HUDEP-2 (cell line): ENCODE measurements around the gene MTHFS.

ENCODE experiments used
- DNase-seq, 76 experiments: peaks; one replicate each; lab custom pipeline; 2025; ENCODE audit not compliant: unreplicated experiment in 76 of 76; lab: John Stamatoyannopoulos, UW

The MTHFS gene

DNA sequence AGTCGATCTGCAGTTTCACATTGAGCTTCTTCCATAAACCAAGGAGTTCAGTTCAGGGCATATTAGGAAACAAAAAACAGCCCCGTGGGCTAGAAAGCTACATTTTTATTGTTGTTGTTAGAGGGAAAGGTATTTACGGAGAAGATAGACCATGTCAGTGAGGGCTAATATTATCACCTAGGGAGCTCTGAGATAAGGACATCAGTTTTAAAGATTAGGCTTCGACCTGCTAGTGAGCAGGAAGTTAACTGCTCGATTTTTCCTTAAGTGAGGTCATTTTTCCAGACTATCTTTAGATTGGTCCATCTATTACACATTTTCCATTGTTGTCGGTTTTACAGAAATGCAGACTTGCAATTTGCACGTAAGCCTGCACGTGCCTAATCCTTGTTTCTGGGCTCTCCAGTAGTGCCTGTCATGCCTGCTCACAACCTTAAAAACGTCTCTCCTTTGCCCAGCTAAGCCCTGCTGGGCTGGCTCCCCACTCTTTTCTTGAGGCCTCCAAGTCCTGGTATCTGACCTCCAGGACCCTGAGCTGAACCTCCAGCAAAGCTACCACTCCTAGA is 72.6 kb downstream of the MTHFS start:
- DNase-seq = no peak

DNA sequence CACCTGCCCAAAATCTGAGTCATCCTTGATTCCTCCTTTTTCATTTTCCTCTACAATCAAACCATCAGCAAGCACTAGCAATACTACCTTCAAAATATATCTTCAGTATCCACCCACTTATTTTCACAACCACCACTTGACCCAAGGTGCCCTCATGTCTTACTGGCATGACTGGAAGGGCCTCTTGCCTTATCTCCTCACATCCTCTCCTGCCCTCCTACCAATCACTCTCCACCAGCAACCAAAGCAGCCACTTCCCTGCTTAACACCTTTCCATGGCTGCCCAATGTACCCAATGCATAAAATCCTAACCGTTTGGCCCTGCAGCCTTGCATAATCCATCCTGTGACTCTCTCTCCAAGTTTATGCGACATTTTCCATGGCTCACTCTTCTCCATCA is 76.0 kb downstream of the MTHFS start:
- DNase-seq = peak in 20 of 76 experiments; percentile 1 to 45 (median 20)

DNA sequence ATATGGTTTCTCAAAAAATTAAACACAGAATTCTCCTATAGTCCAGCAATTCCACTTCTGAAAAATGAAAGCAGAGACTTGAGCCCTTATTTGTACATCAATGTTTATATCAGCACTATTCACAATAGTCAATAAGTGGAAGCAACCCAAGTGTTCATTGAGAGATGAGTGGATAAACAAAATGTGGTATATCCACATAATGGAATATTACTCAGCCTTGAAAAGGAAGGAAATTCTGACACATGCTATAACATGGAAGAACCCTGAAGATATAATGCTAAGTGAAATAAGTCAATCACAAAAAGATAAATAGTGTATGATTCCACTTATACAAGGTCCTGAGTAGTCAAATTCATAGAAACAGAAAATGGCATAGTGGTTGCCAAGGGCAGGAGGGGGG is 76.6 kb downstream of the MTHFS start:
- no peak for DNase-seq

DNA sequence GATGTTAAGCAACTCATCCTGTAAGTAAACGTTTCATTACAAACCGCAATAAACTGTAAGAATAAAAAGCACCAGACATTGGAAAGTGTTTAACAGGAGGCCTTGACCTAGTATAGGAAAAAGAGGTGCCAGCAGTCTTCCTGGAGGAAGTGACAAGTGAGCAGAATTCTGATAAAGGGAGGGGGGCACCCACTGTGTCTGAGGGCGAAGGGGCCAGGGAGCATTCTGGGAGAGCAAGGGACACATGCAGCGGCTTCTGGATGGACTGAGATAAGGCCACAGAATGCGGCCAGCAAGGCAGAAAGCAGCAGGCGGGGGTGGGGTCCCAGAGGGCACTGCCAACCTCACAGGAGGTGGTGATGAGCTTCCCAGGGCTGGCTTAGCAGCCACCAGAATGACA is 80.2 kb downstream of the MTHFS start:
- peak in 65 of 76 experiments; percentile 2 to 75 (median 37) for DNase-seq

DNA sequence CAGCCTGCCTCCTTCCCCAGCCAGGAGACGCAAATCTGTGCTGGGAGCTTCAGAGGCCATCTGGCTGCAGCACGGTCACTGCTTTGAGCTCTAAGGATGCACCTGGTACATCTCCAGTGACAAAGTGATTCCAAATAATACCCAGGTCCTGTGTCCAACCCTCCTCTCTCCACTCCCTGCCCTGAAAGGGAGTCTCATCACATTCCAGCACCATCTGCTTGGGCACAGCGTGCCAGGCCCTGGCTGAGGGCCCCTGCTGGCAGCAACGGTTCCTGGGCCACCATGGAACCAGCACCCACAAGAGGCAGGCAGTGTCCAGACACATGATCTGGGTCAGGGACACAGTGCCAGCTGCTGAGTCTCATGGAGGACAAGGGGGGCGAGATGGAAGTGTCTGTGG is 81.3 kb downstream of the MTHFS start:
- no peak for DNase-seq

DNA sequence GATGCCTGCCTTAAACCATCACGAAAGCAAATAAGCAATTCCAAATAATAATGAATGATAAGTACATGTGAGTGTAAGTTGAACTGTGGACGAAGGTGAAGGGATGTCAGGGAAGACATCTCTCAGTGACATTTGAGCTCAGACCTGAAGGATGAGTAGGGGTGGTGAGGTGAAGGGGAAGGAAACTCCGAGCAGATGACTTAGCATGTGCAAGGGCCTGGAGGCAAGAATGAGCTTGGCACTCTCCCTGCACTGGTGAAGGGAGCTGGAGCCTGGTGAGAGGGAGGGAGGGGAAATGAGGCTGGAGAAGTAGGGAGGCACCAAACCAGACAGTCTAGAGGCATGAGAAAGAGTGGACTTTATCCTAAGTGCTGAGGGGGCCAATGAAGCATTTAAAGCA is 84.3 kb downstream of the MTHFS start:
- no peak for DNase-seq

DNA sequence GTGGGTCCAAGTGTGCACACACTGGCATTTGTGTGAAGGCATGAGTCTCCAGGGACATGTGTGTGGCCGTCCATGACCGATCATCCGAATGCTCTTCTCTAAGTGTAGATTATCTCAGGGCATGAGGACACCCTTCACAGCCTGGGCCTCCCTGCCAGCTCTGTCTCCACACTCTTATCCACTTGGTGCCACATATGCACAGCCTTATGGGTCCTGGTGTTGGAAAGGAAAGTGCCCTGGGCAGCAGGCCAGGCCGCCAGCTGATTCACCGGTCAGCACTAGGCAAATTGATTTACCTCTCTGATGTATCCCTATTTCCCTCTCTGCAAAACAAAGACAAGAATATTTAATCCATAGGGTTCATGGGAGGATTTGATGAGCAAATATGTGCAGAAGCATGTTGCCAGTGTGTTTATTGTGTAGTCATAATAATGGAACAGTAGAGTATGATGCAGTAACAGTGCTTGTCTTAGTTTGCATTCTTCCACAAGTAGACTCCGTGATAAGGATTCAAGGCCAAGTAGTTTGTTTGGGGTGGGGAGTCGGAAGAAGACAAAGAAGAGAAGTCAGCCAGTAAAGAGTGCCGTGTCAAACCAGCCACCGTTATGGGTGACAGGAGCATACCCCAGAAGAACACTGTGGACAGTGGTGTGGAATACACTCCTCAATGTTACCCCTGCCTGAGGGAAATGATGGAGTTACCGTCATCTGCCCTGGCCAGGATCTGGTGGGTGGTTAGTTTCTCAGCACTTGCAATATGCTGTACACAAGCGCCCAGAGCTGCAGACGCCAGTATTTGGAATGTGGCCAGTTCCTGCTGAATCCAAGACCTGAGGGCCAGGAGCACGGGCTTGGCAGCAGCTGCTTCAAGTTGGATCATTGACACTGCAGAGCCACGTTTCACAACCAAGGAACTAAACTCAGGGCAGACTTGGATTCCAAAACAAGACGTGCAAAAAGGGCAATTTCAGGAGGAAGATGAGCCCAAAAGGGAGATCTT is 85.1 kb downstream of the MTHFS start:
- peak in 1 of 76 experiments; percentile 4 for DNase-seq

DNA sequence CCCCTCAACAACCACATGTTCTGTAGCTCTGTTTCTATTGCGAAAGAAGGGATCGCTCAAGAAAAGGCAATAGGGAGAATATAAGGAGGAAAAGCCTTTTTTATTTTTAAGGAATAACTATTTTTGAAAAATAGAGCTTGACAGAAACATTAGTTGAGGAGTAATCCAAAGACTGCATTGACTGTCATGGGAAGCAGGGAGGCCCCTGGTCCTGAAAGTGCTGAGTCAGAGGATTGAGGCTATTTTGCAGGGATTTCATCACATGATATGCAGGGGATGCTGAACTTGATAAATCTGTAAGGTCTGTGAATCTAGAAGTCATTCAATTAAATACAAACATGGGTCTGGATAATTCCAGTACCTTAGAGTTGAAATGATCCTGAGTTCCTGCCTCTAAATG is 92.0 kb downstream of the MTHFS start:
- DNase-seq = no peak

DNA sequence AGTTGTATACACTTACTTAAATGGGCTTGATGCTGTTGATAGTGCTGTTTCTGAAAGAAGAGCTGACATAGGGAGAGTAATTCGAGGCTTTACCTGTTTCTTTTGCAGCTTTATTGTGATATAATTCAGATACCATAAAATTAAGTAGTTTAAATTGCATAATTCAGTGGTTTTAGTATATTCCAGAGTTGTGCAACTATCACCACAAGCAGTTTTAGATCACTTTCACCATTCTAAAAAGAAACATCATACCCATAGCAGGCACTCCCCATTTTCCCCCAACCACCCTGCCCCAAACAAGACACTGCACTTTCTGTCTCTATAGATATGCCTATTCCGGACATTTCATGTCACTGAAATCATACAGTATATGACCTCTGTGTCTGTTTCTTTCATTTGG is 98.5 kb downstream of the MTHFS start:
- no peak for DNase-seq
